Measurements from ENCODE around the gene STXBP2.

The STXBP2 gene

GRCh38 chr19:7648265-7649014, 11.5 kb downstream of the STXBP2 start:
- H3K4me3 ChIP-seq (ENCODE audit: low read depth, low read length), result no peak overlapping the region

GRCh38 chr19:7650148-7650547, 13.2 kb downstream of the STXBP2 start:
- H3K4me3 ChIP-seq (ENCODE audit: low read depth, low read length), result no peak overlapping the region

- no peak overlapping the region for H3K4me3 ChIP-seq (ENCODE audit: low read depth, low read length)
These were observed 15.2 kb downstream of the STXBP2 start for GRCh38 chr19:7652061-7652641.

- H3K4me3 ChIP-seq (ENCODE audit: low read depth, low read length), result no peak overlapping the region
These were observed 17.5 kb downstream of the STXBP2 start for GRCh38 chr19:7654401-7654800.

GRCh38 chr19:7655581-7655980, 18.7 kb downstream of the STXBP2 start:
- H3K4me3 ChIP-seq (ENCODE audit: low read depth, low read length), result no peak overlapping the region

- no peak overlapping the region for H3K4me3 ChIP-seq (ENCODE audit: low read depth, low read length)
These were observed 20.3 kb downstream of the STXBP2 start for GRCh38 chr19:7657131-7657751.

GRCh38 chr19:7658219-7658686, 21.3 kb downstream of the STXBP2 start:
- no peak overlapping the region for H3K4me3 ChIP-seq (ENCODE audit: low read depth, low read length)

GRCh38 chr19:7661744-7662538, 25.0 kb downstream of the STXBP2 start:
- no peak overlapping the region for H3K4me3 ChIP-seq (ENCODE audit: low read depth, low read length)

GRCh38 chr19:7662657-7663056, 25.7 kb downstream of the STXBP2 start:
- H3K4me3 ChIP-seq (ENCODE audit: low read depth, low read length), result no peak overlapping the region

GRCh38 chr19:7663706-7664105, 26.8 kb downstream of the STXBP2 start:
- no peak overlapping the region for H3K4me3 ChIP-seq (ENCODE audit: low read depth, low read length)

GRCh38 chr19:7665076-7665475, 28.2 kb downstream of the STXBP2 start:
- H3K4me3 ChIP-seq (ENCODE audit: low read depth, low read length), result no peak overlapping the region

- peak within 1 kb of the TSS; percentile 17 for H3K4me3 ChIP-seq (ENCODE audit: low read depth, low read length)
These were observed 31.9 kb downstream of the STXBP2 start, which contains the start of gene RETN for GRCh38 chr19:7668842-7669241. Gene RETN (plus strand): TSS chr19:7669049. CDS start chr19:7669327, 278 bp downstream.

- peak overlapping the region; percentile 17 for H3K4me3 ChIP-seq (ENCODE audit: low read depth, low read length)
These were observed 32.7 kb downstream of the STXBP2 start for GRCh38 chr19:7669641-7670040.

GRCh38 chr19:7670150-7670783, 33.4 kb downstream of the STXBP2 start:
- H3K4me3 ChIP-seq (ENCODE audit: low read depth, low read length), result peak overlapping the region; percentile 51

GRCh38 chr19:7670790-7671189, 33.9 kb downstream of the STXBP2 start:
- H3K4me3 ChIP-seq (ENCODE audit: low read depth, low read length), result peak overlapping the region; percentile 51

GRCh38 chr19:7672522-7672921, 35.6 kb downstream of the STXBP2 start:
- no peak overlapping the region for H3K4me3 ChIP-seq (ENCODE audit: low read depth, low read length)

- H3K4me3 ChIP-seq (ENCODE audit: low read depth, low read length), result no peak overlapping the region
These were observed 37.4 kb downstream of the STXBP2 start for GRCh38 chr19:7674010-7675005.

- H3K4me3 ChIP-seq (ENCODE audit: low read depth, low read length), result no peak overlapping the region
These were observed 39.5 kb downstream of the STXBP2 start for GRCh38 chr19:7676376-7676775.

- no peak within 1 kb of the TSS for H3K4me3 ChIP-seq (ENCODE audit: low read depth, low read length)
These were observed 39.9 kb downstream of the STXBP2 start, which contains the start of gene MCEMP1 for GRCh38 chr19:7676854-7677253. Gene MCEMP1 (plus strand): TSS chr19:7677090. CDS start chr19:7677121, 31 bp downstream.
